Spinal cord (tissue), 10 donors: ENCODE data around the gene ADARB1. TPM values are rescaled to one million over a fixed set of nuclear protein-coding genes. Genes with fewer than 3 reads are reported as not detected.

Experiments used
- DNase-seq, 6 donors: peaks; one replicate each; pipeline versions ENCODE4 v3.0.0 to v3.0.0-alpha.2; 2013 to 2015; ENCODE audit warnings: low spot score in 6 of 6, low read depth in 4 of 6
- H3K27ac ChIP-seq: one replicate; pipeline ENCODE4 v1.5.1; 2013; ENCODE audit warnings: low read depth, low read length, control low read depth
- H3K27me3 ChIP-seq: one replicate; pipeline ENCODE4 v1.6.1; 2013; ENCODE audit warnings: low read length; ENCODE audit not compliant: control insufficient read depth, insufficient read depth
- H3K36me3 ChIP-seq: one replicate; pipeline ENCODE4 v1.6.1; 2013; ENCODE audit warnings: low read length; ENCODE audit not compliant: control insufficient read depth, insufficient read depth
- H3K4me1 ChIP-seq: one replicate; pipeline ENCODE4 v1.6.1; 2013; ENCODE audit warnings: low read length; ENCODE audit not compliant: control insufficient read depth, insufficient read depth
- H3K4me3 ChIP-seq: one replicate; pipeline ENCODE4 v1.5.1; 2013; ENCODE audit warnings: low read depth, low read length, control low read depth
- H3K9me3 ChIP-seq: one replicate; pipeline ENCODE4 v1.6.1; 2013; ENCODE audit warnings: low read length; ENCODE audit not compliant: control insufficient read depth, insufficient read depth
- WGBS: methylation state at CpG from one replicate; pipeline ENCODE4 v1.1.5; 2013; ENCODE audit warnings: missing lambda C conversion rate; ENCODE audit not compliant: insufficient coverage; 5-methylcytosine and 5-hydroxymethylcytosine counted together
- polyA plus RNA-seq, 2 donors: library from polyadenylated mRNA; unstranded; fragments of 120-200 nt; gene quantifications; one replicate each; pipeline ENCODE4 v1.2.1, GENCODE V29; 2013; ENCODE audit not compliant: insufficient read length in 2 of 2
- total RNA-seq, 2 donors: library from RNA; depleted of rRNA in 1 of 2; stranded (reverse); fragments of 120-200 nt in 1 of 2; fragments of >200 nt in 1 of 2; gene quantifications; one replicate each; pipeline versions ENCODE4 v1.2.3 to v1.2.4, GENCODE V29; 2013 to 2014
- donor health status: healthy.

The ADARB1 gene
- total and polyA plus RNA-seq, 4 donors, result 18.2 to 39.4 (median 28.8) TPM

DNA sequence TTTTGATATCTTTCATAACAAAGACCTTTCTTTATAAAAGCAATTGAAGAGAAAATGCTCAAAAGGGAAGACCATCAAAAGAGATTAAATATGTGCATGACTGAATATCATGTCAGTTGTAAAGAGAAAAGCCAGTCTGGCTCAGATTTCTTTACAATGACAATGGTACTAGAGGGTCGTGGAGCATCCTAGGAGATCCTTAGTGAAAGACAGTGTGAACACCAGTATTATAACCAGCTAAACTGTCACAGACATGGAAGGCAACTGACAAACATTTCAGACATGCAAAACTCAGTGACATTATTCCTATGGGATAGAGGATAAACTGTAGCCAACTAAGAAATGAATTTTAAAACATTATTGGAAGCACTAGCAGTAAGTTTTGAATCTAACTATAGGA is 27.1 kb upstream of the ADARB1 start:
- Histone ChIP-seq H3K4me1 (no peaks in the 10 kb centered on the region), H3K27me3 (no peaks in the 10 kb centered on the region), H3K36me3 (no peaks in the 10 kb centered on the region), H3K27ac (no peak overlapping the region), H3K9me3 (peaks cover 2% of the 10 kb centered on the region), H3K4me3 (no peak overlapping the region)
- no CpG with 5 or more reads among the region's 1 CpG for WGBS
- no peak for DNase-seq

- peaks cover 2% of the 10 kb centered on the region for H3K9me3 ChIP-seq
- no peaks in the 10 kb centered on the region for H3K36me3 ChIP-seq
- H3K4me3 ChIP-seq, result no peak overlapping the region
- H3K27me3 ChIP-seq, result no peaks in the 10 kb centered on the region
- no peak for DNase-seq
- 80% methylated on average over 1 of the region's 11 CpGs for WGBS
- no peaks in the 10 kb centered on the region for H3K4me1 ChIP-seq
- no peak overlapping the region for H3K27ac ChIP-seq
These were observed 26.2 kb upstream of the ADARB1 start for GRCh38 chr21:45048026-45048698.

- 78% methylated on average over 5 of the region's 7 CpGs for WGBS
- Histone ChIP-seq H3K36me3 (no peaks in the 10 kb centered on the region), H3K4me1 (no peaks in the 10 kb centered on the region), H3K4me3 (no peak overlapping the region), H3K27ac (no peak overlapping the region), H3K9me3 (peaks cover 2% of the 10 kb centered on the region), H3K27me3 (no peaks in the 10 kb centered on the region)
- DNase-seq, result no peak
These were observed 25.4 kb upstream of the ADARB1 start for GRCh38 chr21:45048968-45049367.

- H3K4me1 ChIP-seq, result no peaks in the 10 kb centered on the region
- H3K9me3 ChIP-seq, result peaks cover 2% of the 10 kb centered on the region
- H3K36me3 ChIP-seq, result no peaks in the 10 kb centered on the region
- H3K27me3 ChIP-seq, result no peaks in the 10 kb centered on the region
- no peak for DNase-seq
- H3K27ac ChIP-seq, result no peak overlapping the region
- no peak overlapping the region for H3K4me3 ChIP-seq
- 69% methylated on average over 12 of the region's 12 CpGs for WGBS
These were observed 24.6 kb upstream of the ADARB1 start for GRCh38 chr21:45049714-45050344.

GRCh38 chr21:45050345-45050796 is 24.0 kb upstream of the ADARB1 start:
- Histone ChIP-seq H3K27me3 (no peaks in the 10 kb centered on the region), H3K27ac (no peak overlapping the region), H3K9me3 (peaks cover under 1% of the 10 kb centered on the region), H3K36me3 (no peaks in the 10 kb centered on the region), H3K4me3 (no peak overlapping the region), H3K4me1 (no peaks in the 10 kb centered on the region)
- DNase-seq, result no peak
- WGBS, result 78% methylated on average over 10 of the region's 14 CpGs

GRCh38 chr21:45050797-45051489 is 23.4 kb upstream of the ADARB1 start:
- WGBS, result 100% methylated on average over 1 of the region's 19 CpGs
- Histone ChIP-seq H3K4me3 (no peak overlapping the region), H3K9me3 (no peaks in the 10 kb centered on the region), H3K27ac (no peak overlapping the region), H3K27me3 (no peaks in the 10 kb centered on the region), H3K36me3 (no peaks in the 10 kb centered on the region), H3K4me1 (peaks cover 3% of the 10 kb centered on the region)
- no peak for DNase-seq

DNA sequence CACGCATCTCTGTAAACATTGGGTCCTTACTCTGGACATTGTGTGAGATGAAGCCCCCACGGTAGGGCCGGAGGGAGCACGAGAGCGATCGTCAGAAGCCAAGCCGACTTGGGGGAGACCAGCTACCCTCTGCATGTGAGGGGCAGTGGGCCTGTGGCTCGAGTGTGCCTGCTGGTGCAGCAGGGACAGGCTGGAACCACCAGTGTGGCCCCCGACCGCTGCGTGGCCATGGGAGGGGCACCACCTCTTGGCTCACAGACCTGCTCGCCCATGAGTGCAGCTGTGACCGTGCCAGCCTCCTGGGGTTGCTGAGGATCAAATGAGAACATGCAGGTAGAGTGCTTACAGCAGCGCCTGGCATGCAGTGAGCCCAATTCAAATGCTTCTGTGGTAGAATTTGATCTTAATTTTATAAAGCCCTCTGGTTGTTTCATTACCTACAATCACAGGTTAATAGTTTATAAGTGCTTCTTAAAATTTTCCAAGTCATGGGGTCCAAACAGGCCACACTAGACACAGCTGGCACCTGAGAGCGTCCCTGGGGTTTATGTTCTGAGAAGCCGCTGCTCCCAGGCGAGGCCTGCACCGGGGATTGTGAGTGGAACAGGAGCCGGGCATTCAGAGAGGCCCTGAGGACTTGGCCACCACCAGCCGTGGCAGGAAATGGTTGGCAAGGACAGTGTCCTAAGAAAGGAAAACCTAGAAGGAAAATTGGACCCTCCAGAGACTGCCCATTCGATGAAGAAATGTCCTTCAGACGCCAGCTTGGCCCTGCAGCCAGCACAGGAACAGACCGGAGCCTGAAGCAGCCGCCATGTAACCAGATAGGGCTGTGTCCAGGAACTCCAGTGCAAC is 22.6 kb upstream of the ADARB1 start:
- Histone ChIP-seq H3K9me3 (no peaks in the 10 kb centered on the region), H3K36me3 (no peaks in the 10 kb centered on the region), H3K27me3 (no peaks in the 10 kb centered on the region), H3K27ac (no peak overlapping the region), H3K4me3 (no peak overlapping the region), H3K4me1 (peaks cover 5% of the 10 kb centered on the region)
- WGBS, result 73% methylated on average over 23 of the region's 24 CpGs
- no peak for DNase-seq

DNA sequence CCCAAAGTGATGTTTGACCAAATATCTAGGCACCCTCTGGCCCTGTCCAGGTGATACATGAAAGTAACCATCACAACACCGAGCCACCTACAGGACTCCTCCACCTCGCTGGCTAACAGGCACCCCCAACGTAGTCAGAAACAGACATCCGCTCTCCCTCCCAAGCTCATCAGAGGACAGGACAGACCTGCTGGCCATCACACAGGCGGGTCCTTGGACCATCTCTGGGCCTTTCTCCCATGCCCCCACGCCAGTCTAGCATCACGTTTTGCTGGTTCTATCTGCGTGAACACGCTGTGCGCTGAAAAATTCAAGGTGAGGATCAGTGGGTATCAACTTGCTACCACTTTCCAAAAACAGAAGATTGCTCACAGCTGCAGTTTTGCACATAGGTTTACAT is 21.4 kb upstream of the ADARB1 start:
- Histone ChIP-seq H3K4me1 (peaks cover 5% of the 10 kb centered on the region), H3K4me3 (no peak overlapping the region), H3K36me3 (no peaks in the 10 kb centered on the region), H3K27ac (no peak overlapping the region), H3K27me3 (no peaks in the 10 kb centered on the region), H3K9me3 (no peaks in the 10 kb centered on the region)
- DNase-seq, result no peak
- WGBS, result 81% methylated on average over 9 of the region's 10 CpGs

GRCh38 chr21:45053561-45054226 is 20.7 kb upstream of the ADARB1 start:
- H3K9me3 ChIP-seq, result no peaks in the 10 kb centered on the region
- no peak overlapping the region for H3K4me3 ChIP-seq
- WGBS, result 75% methylated on average over 8 of the region's 8 CpGs
- peaks cover 5% of the 10 kb centered on the region for H3K4me1 ChIP-seq
- DNase-seq, result no peak
- H3K36me3 ChIP-seq, result no peaks in the 10 kb centered on the region
- no peak overlapping the region for H3K27ac ChIP-seq
- H3K27me3 ChIP-seq, result no peaks in the 10 kb centered on the region
